ENCODE measurements around the gene ROR1. TPM values are rescaled to one million over a fixed set of nuclear protein-coding genes. Genes with fewer than 3 reads are reported as not detected.

The ROR1 gene
- total RNA-seq, 1 experiment from 2014 or later = 2.7 TPM

GRCh38 chr1:64090436-64090835 lies 316.6 kb downstream of the ROR1 start:
- POLR2A ChIA-PET = no interaction called here

More at GRCh38 chr1:64090436-64090835, 316.6 kb downstream of the ROR1 start:
- H3K79me2 ChIP-seq (ENCODE audit: insufficient read depth, low read length) = no peaks in the 10 kb centered on the region
- H3K9ac ChIP-seq (ENCODE audit: low read length) = no peak overlapping the region
- H3K4me2 ChIP-seq (ENCODE audit: low read length) = no peak overlapping the region
- TF ChIP-seq SIN3A (IDR thresholded peaks at IDR 0.05; ENCODE audit: low read depth) (no peak), ZFX (IDR thresholded peaks at IDR 0.05) (no peak), ELF1 (IDR thresholded peaks at IDR 0.05; ENCODE audit: borderline replicate concordance, low read depth) (no peak), MAX (IDR thresholded peaks at IDR 0.05) (no peak), TCF7L2 (IDR thresholded peaks at IDR 0.05; ENCODE audit: borderline replicate concordance, extremely low read depth, insufficient read depth, insufficient read length) (no peak), REST (IDR thresholded peaks at IDR 0.05; ENCODE audit: low read depth) (no peak), JUND (IDR thresholded peaks at IDR 0.05) (no peak), POLR2AphosphoS5 (IDR thresholded peaks at IDR 0.05; ENCODE audit: low read depth, low read length) (no peak), ZBTB33 (IDR thresholded peaks at IDR 0.05; ENCODE audit: extremely low read depth, insufficient replicate concordance, low read length) (no peak), YY1 (IDR thresholded peaks at IDR 0.05; ENCODE audit: extremely low read depth, insufficient replicate concordance, low read depth, low read length) (no peak), SRF (IDR thresholded peaks at IDR 0.05; ENCODE audit: low read depth) (no peak), CEBPB (IDR thresholded peaks at IDR 0.05; ENCODE audit: low read depth) (no peak), ZNF274 (IDR thresholded peaks at IDR 0.05; ENCODE audit: low read depth, low read length) (no peak), EZH2 (IDR thresholded peaks at IDR 0.05) (no peak), EZH2phosphoT487 (IDR thresholded peaks at IDR 0.05; ENCODE audit: borderline replicate concordance) (no peak), EGR1 (IDR thresholded peaks at IDR 0.05; ENCODE audit: low read depth) (no peak)
- TF ChIP-seq, protein P1, sequence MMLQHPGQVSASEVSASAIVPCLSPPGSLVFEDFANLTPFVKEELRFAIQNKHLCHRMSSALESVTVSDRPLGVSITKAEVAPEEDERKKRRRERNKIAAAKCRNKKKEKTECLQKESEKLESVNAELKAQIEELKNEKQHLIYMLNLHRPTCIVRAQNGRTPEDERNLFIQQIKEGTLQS (IDR thresholded peaks at IDR 0.05) = no peak
- TF ChIP-seq, protein P2, sequence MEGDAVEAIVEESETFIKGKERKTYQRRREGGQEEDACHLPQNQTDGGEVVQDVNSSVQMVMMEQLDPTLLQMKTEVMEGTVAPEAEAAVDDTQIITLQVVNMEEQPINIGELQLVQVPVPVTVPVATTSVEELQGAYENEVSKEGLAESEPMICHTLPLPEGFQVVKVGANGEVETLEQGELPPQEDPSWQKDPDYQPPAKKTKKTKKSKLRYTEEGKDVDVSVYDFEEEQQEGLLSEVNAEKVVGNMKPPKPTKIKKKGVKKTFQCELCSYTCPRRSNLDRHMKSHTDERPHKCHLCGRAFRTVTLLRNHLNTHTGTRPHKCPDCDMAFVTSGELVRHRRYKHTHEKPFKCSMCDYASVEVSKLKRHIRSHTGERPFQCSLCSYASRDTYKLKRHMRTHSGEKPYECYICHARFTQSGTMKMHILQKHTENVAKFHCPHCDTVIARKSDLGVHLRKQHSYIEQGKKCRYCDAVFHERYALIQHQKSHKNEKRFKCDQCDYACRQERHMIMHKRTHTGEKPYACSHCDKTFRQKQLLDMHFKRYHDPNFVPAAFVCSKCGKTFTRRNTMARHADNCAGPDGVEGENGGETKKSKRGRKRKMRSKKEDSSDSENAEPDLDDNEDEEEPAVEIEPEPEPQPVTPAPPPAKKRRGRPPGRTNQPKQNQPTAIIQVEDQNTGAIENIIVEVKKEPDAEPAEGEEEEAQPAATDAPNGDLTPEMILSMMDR (IDR thresholded peaks at IDR 0.05 in 2 of 3, conservative IDR thresholded peaks at IDR 0.05 in 1 of 3; ENCODE audit: borderline replicate concordance in 1 of 3, insufficient read depth in 1 of 3, low read depth in 2 of 3, low read length in 2 of 3) = no peak
- no peaks in the 10 kb centered on the region for H3K9me3 ChIP-seq (ENCODE audit: control insufficient read depth in 1 of 2, insufficient read depth in 1 of 2, low read depth in 1 of 2, low read length in 2 of 2)
- BruUV-seq (replicated peaks) = no TSS peak
- DNase-seq (ENCODE audit: low read depth, low spot score) = no peak
- ChIA-PET RAD21 (ENCODE audit: low non-redundant PET in 1 of 2, low total read pairs in 2 of 2, uncharacterized antibody in 2 of 2, unreplicated experiment in 2 of 2) (no interaction called here), CTCF (interaction anchor here (0.5 to 1.1 kb wide), 2 partner anchors 16 to 1156 kb away, joined by 3 read pairs; no protein-coding TSS in a partner anchor)
- no peak overlapping the region for H3K27ac ChIP-seq (ENCODE audit: low read depth, low read length)
- no peaks in the 10 kb centered on the region for H3K9me2 ChIP-seq (ENCODE audit: insufficient read depth)
- no peak overlapping the region for H2AFZ ChIP-seq (ENCODE audit: low read depth, low read length, poor library complexity, severe bottlenecking)
- no peaks in the 10 kb centered on the region for H4K20me1 ChIP-seq (ENCODE audit: insufficient read depth)
- H3K4me1 ChIP-seq (ENCODE audit: control insufficient read depth in 1 of 2, insufficient read depth in 2 of 2, low read length in 2 of 2) = no peaks in the 10 kb centered on the region
- H3K27me3 ChIP-seq (ENCODE audit: insufficient read depth, low read length) = no peaks in the 10 kb centered on the region
- no peak for ATAC-seq
- intact Hi-C loops (cut with micrococcal nuclease) = no loop called here
- no peaks in the 10 kb centered on the region for H3K36me3 ChIP-seq (ENCODE audit: control insufficient read depth in 1 of 2, insufficient read depth in 2 of 2, low read length in 2 of 2)
- no peak overlapping the region for H3K4me3 ChIP-seq (replicated peaks in 1 of 2; ENCODE audit: low read depth in 1 of 2, low read length in 2 of 2)

Measured in HCT116 (cell line).